HL-60/S4 treated with retinoic acid at 250 ng/mL for 4 days and 3 days (cell line): ENCODE data around the gene DCHS2.

Experiments used
- in situ Hi-C: fragments of 300-500 bp; cut with MboI; formaldehyde crosslinking; loops from 2 replicates; pipeline ENCODE4 v1.7.0; 2022; ENCODE audit warnings: low sequenced_read_pairs

Gene DCHS2

GRCh38 chr4:154390324-154390723 is 101.3 kb downstream of the DCHS2 start:
- in situ Hi-C loops: no loop called here

- in situ Hi-C loops: no loop called here
Observed at GRCh38 chr4:154389148-154389547, 102.5 kb downstream of the DCHS2 start.

GRCh38 chr4:154384012-154384411 is 107.6 kb downstream of the DCHS2 start:
- in situ Hi-C loops: no loop called here

- in situ Hi-C loops: no loop called here
Observed at GRCh38 chr4:154376486-154376885, 115.1 kb downstream of the DCHS2 start.

GRCh38 chr4:154368060-154368459 is 123.5 kb downstream of the DCHS2 start:
- in situ Hi-C loops: no loop called here

- in situ Hi-C loops: no loop called here
Observed at GRCh38 chr4:154367659-154368058, 123.9 kb downstream of the DCHS2 start.

- in situ Hi-C loops: no loop called here
Observed at GRCh38 chr4:154366956-154367355, 124.6 kb downstream of the DCHS2 start.

GRCh38 chr4:154364066-154364845 is 127.3 kb downstream of the DCHS2 start:
- in situ Hi-C loops: no loop called here

GRCh38 chr4:154361450-154361849 is 130.1 kb downstream of the DCHS2 start:
- in situ Hi-C loops: no loop called here

GRCh38 chr4:154360491-154360890 is 131.1 kb downstream of the DCHS2 start:
- in situ Hi-C loops: no loop called here

- in situ Hi-C loops: no loop called here
Observed at GRCh38 chr4:154354883-154355282, 136.7 kb downstream of the DCHS2 start.

GRCh38 chr4:154349829-154350228 is 141.8 kb downstream of the DCHS2 start:
- in situ Hi-C loops: no loop called here

GRCh38 chr4:154348657-154349056 is 142.9 kb downstream of the DCHS2 start:
- in situ Hi-C loops: no loop called here

GRCh38 chr4:154345359-154345758 is 146.2 kb downstream of the DCHS2 start:
- in situ Hi-C loops: no loop called here

GRCh38 chr4:154344686-154345085 is 146.9 kb downstream of the DCHS2 start:
- in situ Hi-C loops: no loop called here

- in situ Hi-C loops: no loop called here
Observed at GRCh38 chr4:154343651-154344050, 147.9 kb downstream of the DCHS2 start.

- in situ Hi-C loops: no loop called here
Observed at GRCh38 chr4:154341448-154341847, 150.2 kb downstream of the DCHS2 start.

GRCh38 chr4:154335588-154335987 is 156.0 kb downstream of the DCHS2 start:
- in situ Hi-C loops: no loop called here

GRCh38 chr4:154332681-154333421 is 158.7 kb downstream of the DCHS2 start:
- in situ Hi-C loops: no loop called here

GRCh38 chr4:154329939-154330338 is 161.7 kb downstream of the DCHS2 start:
- in situ Hi-C loops: no loop called here

GRCh38 chr4:154329268-154329868 is 162.2 kb downstream of the DCHS2 start:
- in situ Hi-C loops: no loop called here

GRCh38 chr4:154328030-154328429 is 163.6 kb downstream of the DCHS2 start:
- in situ Hi-C loops: no loop called here
